Stimulated activated CD4-positive, alpha-beta T cell treated with anti-CD3 and anti-CD28 coated beads, TNF-alpha, amount 100 ng/mL, for 24 hours (primary cell): ENCODE results near the gene TSPAN2.

Experiments
- DNase-seq, 3 experiments: peaks; one replicate each; pipeline ENCODE4 v3.0.0-alpha.2; 2020; ENCODE audit warnings: low read depth in 3 of 3

The TSPAN2 gene

GRCh38 chr1:115113766-115114165 lies 24.5 kb upstream of the TSPAN2 start:
- DNase-seq, result no peak

GRCh38 chr1:115112496-115113375 lies 23.4 kb upstream of the TSPAN2 start:
- peak in 2 of 3 experiments; percentile 26 to 37 for DNase-seq

- no peak for DNase-seq
Measured at GRCh38 chr1:115107516-115108260, 18.4 kb upstream of the TSPAN2 start.

- no peak for DNase-seq
Measured at GRCh38 chr1:115105831-115106230, 16.5 kb upstream of the TSPAN2 start.

GRCh38 chr1:115099693-115100050 lies 10.4 kb upstream of the TSPAN2 start:
- DNase-seq, result no peak

GRCh38 chr1:115098979-115099692 lies 9.8 kb upstream of the TSPAN2 start:
- DNase-seq, result peak; percentile 27 to 46 (median 38)

GRCh38 chr1:115092175-115092574 lies 2.9 kb upstream of the TSPAN2 start:
- DNase-seq, result no peak

- no peak for DNase-seq
Measured at GRCh38 chr1:115091572-115091971, 2.3 kb upstream of the TSPAN2 start.

- DNase-seq, result no peak
Measured at GRCh38 chr1:115090956-115091355, 1.7 kb upstream of the TSPAN2 start.

GRCh38 chr1:115090540-115090939 lies 1.2 kb upstream of the TSPAN2 start:
- no peak for DNase-seq

GRCh38 chr1:115090186-115090490 lies 835 bp upstream of the TSPAN2 start:
- DNase-seq, result no peak

GRCh38 chr1:115088871-115089419 lies 358 bp downstream of the TSPAN2 start:
- no peak for DNase-seq

GRCh38 chr1:115088115-115088778 lies 1.1 kb downstream of the TSPAN2 start:
- DNase-seq, result no peak

GRCh38 chr1:115086176-115086830 lies 3.0 kb downstream of the TSPAN2 start:
- DNase-seq, result no peak

- no peak for DNase-seq
Measured at GRCh38 chr1:115084902-115085511, 4.3 kb downstream of the TSPAN2 start.

- no peak for DNase-seq
Measured at GRCh38 chr1:115082949-115083348, 6.4 kb downstream of the TSPAN2 start.

GRCh38 chr1:115078708-115079107 lies 10.6 kb downstream of the TSPAN2 start:
- DNase-seq, result no peak

GRCh38 chr1:115077984-115078330 lies 11.3 kb downstream of the TSPAN2 start:
- no peak for DNase-seq

GRCh38 chr1:115077286-115077983 lies 11.9 kb downstream of the TSPAN2 start:
- no peak for DNase-seq

GRCh38 chr1:115076384-115076915 lies 12.9 kb downstream of the TSPAN2 start:
- DNase-seq, result no peak
